Measurements from ENCODE around the gene BRAT1. TPM values are rescaled to one million over a fixed set of nuclear protein-coding genes. Genes with fewer than 3 reads are reported as not detected.

Gene BRAT1
- total RNA-seq, 1 experiment from 2014 or later, result 50.0 TPM

DNA sequence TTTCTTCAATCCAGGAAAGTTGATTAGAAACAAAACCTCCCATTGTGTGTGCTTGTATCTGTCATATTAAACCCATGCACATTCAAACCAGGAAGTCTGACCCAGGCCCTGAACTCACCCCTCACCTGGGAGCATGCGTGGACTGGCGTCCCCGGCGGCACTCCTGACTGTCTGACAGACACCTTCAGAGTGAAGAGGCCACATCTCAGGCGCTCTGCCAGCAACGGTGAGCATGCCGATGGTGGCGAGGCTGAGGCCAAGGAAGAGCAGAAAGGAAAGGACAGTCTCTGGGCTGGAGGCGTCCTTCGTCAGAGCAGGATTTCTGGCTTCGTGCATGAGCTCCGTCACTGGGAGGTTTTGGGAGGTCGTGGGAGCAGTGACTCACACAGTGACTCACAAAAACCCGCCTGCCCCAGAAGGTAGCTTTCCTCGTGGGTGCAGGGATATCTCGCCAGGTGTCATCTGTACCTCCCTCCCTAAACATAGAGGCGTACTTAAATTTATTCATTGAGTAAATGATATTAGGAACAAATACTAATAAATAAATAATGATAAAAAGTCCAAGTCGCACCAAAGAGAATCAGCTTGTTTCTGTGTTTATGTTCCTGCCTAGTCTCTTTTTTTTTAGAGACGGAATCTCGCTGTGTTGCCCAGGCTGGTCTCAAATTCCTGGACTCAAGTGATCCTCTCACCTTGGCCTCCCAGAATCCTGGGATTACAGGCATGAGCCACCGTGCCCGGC lies 16.9 kb upstream of the BRAT1 start:
- H3K27ac Mint-ChIP-seq, result no peak overlapping the region
- H3K9me3 Mint-ChIP-seq, result no peaks in the 10 kb centered on the region
- ChIA-PET POLR2A (no interaction called here), CTCF (interaction anchor here (1.2 kb wide), 1 partner anchor 138 kb away, joined by 4 read pairs; no protein-coding TSS in a partner anchor)
- no peaks in the 10 kb centered on the region for H3K27me3 Mint-ChIP-seq (ENCODE audit: low read depth)
- no peak overlapping the region for H3K4me3 Mint-ChIP-seq
- TF ChIP-seq ZNF396 (CRISPR knock-in tag; IDR thresholded peaks at IDR 0.05; ENCODE audit: borderline replicate concordance) (no peak), IRF2 (CRISPR knock-in tag; IDR thresholded peaks at IDR 0.05; ENCODE audit: borderline replicate concordance, low read depth) (no peak), ZNF138 (CRISPR knock-in tag; conservative IDR thresholded peaks at IDR 0.05) (no peak), ATF1 (CRISPR knock-in tag; IDR thresholded peaks at IDR 0.05) (no peak), FOXK1 (CRISPR knock-in tag; IDR thresholded peaks at IDR 0.05) (no peak), GTF2I (CRISPR knock-in tag; conservative IDR thresholded peaks at IDR 0.05) (no peak), EMX1 (CRISPR knock-in tag; IDR thresholded peaks at IDR 0.05) (no peak), ZNF671 (CRISPR knock-in tag; IDR thresholded peaks at IDR 0.05) (no peak)
- TF ChIP-seq, protein P1, sequence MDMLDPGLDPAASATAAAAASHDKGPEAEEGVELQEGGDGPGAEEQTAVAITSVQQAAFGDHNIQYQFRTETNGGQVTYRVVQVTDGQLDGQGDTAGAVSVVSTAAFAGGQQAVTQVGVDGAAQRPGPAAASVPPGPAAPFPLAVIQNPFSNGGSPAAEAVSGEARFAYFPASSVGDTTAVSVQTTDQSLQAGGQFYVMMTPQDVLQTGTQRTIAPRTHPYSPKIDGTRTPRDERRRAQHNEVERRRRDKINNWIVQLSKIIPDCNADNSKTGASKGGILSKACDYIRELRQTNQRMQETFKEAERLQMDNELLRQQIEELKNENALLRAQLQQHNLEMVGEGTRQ (CRISPR knock-in tag; IDR thresholded peaks at IDR 0.05), result no peak
- TF ChIP-seq, protein P2, sequence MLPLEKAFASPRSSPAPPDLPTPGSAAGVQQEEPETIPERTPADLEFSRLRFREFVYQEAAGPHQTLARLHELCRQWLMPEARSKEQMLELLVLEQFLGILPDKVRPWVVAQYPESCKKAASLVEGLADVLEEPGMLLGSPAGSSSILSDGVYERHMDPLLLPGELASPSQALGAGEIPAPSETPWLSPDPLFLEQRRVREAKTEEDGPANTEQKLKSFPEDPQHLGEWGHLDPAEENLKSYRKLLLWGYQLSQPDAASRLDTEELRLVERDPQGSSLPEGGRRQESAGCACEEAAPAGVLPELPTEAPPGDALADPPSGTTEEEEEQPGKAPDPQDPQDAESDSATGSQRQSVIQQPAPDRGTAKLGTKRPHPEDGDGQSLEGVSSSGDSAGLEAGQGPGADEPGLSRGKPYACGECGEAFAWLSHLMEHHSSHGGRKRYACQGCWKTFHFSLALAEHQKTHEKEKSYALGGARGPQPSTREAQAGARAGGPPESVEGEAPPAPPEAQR (CRISPR knock-in tag; IDR thresholded peaks at IDR 0.05), result no peak
- no peaks in the 10 kb centered on the region for H3K36me3 Mint-ChIP-seq
- ATAC-seq, result no peak
- H3K4me1 Mint-ChIP-seq, result peaks cover 3% of the 10 kb centered on the region; the same call in 1 of the 2 replicates
- DNase-seq (ENCODE audit: low spot score), result no peak

DNA sequence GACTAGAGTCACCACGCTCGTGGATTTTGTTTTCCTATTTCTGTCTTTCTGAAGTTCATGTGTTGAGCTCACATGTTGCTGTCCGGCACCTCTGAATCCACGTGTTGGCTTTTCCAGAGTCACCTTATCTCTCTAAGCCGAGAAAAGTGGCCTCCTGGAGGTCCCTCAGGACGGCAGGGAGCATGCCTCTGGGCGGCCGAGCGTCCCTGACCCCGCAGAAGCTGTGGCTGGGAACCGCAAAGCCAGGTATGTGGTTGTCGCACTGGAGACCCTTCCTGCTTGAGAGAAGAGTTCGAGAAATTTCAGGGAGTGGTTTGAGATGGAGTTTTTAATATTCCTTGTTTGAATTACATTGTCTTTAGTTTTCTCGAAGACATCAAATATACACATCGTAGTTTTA lies 16.1 kb upstream of the BRAT1 start:
- ChIA-PET CTCF (no interaction called here), POLR2A (no interaction called here)
- H3K4me1 Mint-ChIP-seq, result peaks cover 9% of the 10 kb centered on the region
- H3K4me3 Mint-ChIP-seq, result no peak overlapping the region
- no peaks in the 10 kb centered on the region for H3K36me3 Mint-ChIP-seq
- TF ChIP-seq ZNF671 (CRISPR knock-in tag; IDR thresholded peaks at IDR 0.05) (no peak), ZNF396 (CRISPR knock-in tag; IDR thresholded peaks at IDR 0.05; ENCODE audit: borderline replicate concordance) (no peak), HMGA2 (CRISPR knock-in tag; IDR thresholded peaks at IDR 0.05) (no peak)
- TF ChIP-seq, protein P3, sequence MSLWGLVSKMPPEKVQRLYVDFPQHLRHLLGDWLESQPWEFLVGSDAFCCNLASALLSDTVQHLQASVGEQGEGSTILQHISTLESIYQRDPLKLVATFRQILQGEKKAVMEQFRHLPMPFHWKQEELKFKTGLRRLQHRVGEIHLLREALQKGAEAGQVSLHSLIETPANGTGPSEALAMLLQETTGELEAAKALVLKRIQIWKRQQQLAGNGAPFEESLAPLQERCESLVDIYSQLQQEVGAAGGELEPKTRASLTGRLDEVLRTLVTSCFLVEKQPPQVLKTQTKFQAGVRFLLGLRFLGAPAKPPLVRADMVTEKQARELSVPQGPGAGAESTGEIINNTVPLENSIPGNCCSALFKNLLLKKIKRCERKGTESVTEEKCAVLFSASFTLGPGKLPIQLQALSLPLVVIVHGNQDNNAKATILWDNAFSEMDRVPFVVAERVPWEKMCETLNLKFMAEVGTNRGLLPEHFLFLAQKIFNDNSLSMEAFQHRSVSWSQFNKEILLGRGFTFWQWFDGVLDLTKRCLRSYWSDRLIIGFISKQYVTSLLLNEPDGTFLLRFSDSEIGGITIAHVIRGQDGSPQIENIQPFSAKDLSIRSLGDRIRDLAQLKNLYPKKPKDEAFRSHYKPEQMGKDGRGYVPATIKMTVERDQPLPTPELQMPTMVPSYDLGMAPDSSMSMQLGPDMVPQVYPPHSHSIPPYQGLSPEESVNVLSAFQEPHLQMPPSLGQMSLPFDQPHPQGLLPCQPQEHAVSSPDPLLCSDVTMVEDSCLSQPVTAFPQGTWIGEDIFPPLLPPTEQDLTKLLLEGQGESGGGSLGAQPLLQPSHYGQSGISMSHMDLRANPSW (CRISPR knock-in tag; conservative IDR thresholded peaks at IDR 0.05; ENCODE audit: low read depth), result no peak
- no peaks in the 10 kb centered on the region for H3K27me3 Mint-ChIP-seq (ENCODE audit: low read depth)
- H3K9me3 Mint-ChIP-seq, result no peaks in the 10 kb centered on the region
- no peak for ATAC-seq
- no peak for DNase-seq (ENCODE audit: low spot score)
- peak overlapping the region; percentile 47; the same call in 1 of the 2 replicates for H3K27ac Mint-ChIP-seq

DNA sequence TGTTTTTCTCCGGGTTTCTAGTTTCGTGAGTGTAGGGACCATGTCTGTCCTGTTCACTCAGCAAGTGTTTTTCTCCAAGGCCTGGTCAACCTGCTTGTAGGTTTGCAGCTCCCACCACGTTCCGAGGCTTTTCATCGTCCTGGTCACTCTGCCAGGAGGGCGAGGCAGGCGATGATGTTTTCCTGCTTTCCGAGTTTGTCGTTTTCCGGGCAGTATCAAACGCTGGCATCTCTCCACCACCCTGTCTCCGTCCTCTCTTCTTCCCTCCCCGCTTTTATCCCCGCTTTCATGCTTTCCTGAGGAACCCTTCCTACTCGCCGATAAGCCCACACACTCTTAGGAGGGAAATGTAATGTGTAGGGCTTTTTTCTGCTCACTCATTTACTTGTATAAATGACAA lies 14.7 kb upstream of the BRAT1 start:
- ATAC-seq (no peak), DNase-seq (ENCODE audit: low spot score) (no peak)
- ChIA-PET CTCF (no interaction called here), POLR2A (no interaction called here)
- no peak overlapping the region for H3K4me3 Mint-ChIP-seq
- H3K36me3 Mint-ChIP-seq, result no peaks in the 10 kb centered on the region
- H3K27ac Mint-ChIP-seq, result peak overlapping the region; percentile 32
- H3K27me3 Mint-ChIP-seq (ENCODE audit: low read depth), result no peaks in the 10 kb centered on the region
- H3K4me1 Mint-ChIP-seq, result peaks cover 9% of the 10 kb centered on the region
- H3K9me3 Mint-ChIP-seq, result no peaks in the 10 kb centered on the region
- TF ChIP-seq, protein P4, sequence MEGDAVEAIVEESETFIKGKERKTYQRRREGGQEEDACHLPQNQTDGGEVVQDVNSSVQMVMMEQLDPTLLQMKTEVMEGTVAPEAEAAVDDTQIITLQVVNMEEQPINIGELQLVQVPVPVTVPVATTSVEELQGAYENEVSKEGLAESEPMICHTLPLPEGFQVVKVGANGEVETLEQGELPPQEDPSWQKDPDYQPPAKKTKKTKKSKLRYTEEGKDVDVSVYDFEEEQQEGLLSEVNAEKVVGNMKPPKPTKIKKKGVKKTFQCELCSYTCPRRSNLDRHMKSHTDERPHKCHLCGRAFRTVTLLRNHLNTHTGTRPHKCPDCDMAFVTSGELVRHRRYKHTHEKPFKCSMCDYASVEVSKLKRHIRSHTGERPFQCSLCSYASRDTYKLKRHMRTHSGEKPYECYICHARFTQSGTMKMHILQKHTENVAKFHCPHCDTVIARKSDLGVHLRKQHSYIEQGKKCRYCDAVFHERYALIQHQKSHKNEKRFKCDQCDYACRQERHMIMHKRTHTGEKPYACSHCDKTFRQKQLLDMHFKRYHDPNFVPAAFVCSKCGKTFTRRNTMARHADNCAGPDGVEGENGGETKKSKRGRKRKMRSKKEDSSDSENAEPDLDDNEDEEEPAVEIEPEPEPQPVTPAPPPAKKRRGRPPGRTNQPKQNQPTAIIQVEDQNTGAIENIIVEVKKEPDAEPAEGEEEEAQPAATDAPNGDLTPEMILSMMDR (IDR thresholded peaks at IDR 0.05), result no peak
- TF ChIP-seq, protein P5, sequence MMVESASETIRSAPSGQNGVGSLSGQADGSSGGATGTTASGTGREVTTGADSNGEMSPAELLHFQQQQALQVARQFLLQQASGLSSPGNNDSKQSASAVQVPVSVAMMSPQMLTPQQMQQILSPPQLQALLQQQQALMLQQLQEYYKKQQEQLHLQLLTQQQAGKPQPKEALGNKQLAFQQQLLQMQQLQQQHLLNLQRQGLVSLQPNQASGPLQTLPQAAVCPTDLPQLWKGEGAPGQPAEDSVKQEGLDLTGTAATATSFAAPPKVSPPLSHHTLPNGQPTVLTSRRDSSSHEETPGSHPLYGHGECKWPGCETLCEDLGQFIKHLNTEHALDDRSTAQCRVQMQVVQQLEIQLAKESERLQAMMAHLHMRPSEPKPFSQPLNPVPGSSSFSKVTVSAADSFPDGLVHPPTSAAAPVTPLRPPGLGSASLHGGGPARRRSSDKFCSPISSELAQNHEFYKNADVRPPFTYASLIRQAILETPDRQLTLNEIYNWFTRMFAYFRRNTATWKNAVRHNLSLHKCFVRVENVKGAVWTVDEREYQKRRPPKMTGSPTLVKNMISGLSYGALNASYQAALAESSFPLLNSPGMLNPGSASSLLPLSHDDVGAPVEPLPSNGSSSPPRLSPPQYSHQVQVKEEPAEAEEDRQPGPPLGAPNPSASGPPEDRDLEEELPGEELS (CRISPR knock-in tag; IDR thresholded peaks at IDR 0.05), result no peak
- TF ChIP-seq, protein P6, sequence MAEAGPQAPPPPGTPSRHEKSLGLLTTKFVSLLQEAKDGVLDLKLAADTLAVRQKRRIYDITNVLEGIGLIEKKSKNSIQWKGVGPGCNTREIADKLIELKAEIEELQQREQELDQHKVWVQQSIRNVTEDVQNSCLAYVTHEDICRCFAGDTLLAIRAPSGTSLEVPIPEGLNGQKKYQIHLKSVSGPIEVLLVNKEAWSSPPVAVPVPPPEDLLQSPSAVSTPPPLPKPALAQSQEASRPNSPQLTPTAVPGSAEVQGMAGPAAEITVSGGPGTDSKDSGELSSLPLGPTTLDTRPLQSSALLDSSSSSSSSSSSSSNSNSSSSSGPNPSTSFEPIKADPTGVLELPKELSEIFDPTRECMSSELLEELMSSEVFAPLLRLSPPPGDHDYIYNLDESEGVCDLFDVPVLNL (CRISPR knock-in tag; IDR thresholded peaks at IDR 0.05; ENCODE audit: borderline replicate concordance, low read depth), result no peak
- TF ChIP-seq ZNF138 (CRISPR knock-in tag; conservative IDR thresholded peaks at IDR 0.05), result no peak

Data from WTC11 (cell line).